GM12865 (cell line): ENCODE measurements around the gene RALGAPB.
"Not testable (repeated sequence)": the region's sequence is repeated elsewhere in the genome, so short reads cannot be mapped to it uniquely, and the experiment has no call there.

Experiments used
- DNase-seq: peaks from one replicate; pipeline ENCODE4 v3.0.0; 2010; ENCODE audit warnings: low read depth
- H3K4me3 ChIP-seq: 2 replicates; pipeline ENCODE4 v1.5.1; 2011; ENCODE audit warnings: mild to moderate bottlenecking, low read depth, low read length, control low read depth
- TF ChIP-seq, protein P1 (sequence below): IDR thresholded peaks from 2 replicates; pipeline ENCODE4 v1.5.1; 2011; ENCODE audit warnings: low read length, control low read depth, low read depth, inconsistent platforms; ENCODE audit not compliant: insufficient read depth; ENCODE audit errors: missing control alignments

RALGAPB gene

DNA sequence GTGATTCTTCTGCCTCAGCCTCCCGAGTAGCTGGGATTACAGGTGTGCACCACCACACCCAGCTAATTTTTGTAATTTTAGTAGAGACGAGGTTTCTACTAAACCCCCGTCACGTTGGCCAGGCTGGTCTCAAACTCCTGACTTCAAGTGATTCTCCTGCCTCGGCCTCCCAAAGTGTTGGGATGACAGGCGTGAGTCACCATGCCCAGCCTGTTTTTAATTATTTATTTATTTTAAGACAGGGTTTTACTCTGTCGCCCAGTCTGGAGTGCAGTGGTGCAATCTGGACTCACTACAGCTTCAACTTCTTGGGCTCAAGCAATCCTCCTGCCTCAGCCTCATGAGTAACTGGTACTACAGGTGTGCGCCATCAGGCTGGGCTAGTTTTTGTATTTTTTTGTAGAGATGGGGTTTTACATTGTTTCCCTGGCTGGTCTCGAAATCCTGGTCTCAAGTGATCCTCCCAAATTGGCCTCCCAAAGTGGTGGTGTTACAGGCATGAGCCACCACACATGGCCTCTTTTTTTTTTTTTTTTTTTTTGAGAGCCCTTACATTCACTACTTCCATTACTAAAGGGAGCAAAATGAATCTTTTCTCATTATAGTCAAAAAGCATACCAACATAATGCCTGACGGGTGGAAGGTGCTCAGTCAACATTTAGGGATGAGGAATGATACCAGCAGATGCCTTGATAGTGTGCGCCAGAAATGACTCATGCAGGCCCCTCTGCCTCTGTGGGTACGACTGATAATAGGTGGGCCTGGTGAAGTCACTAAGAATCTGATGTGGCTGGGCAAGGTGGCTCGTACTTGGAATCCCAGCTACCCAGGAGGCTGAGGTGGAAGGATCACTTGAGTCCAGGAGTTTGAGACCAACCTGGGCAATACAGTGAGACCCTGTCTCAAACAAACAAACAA, 17.8 kb upstream of the RALGAPB start:
- TF ChIP-seq, protein P1, sequence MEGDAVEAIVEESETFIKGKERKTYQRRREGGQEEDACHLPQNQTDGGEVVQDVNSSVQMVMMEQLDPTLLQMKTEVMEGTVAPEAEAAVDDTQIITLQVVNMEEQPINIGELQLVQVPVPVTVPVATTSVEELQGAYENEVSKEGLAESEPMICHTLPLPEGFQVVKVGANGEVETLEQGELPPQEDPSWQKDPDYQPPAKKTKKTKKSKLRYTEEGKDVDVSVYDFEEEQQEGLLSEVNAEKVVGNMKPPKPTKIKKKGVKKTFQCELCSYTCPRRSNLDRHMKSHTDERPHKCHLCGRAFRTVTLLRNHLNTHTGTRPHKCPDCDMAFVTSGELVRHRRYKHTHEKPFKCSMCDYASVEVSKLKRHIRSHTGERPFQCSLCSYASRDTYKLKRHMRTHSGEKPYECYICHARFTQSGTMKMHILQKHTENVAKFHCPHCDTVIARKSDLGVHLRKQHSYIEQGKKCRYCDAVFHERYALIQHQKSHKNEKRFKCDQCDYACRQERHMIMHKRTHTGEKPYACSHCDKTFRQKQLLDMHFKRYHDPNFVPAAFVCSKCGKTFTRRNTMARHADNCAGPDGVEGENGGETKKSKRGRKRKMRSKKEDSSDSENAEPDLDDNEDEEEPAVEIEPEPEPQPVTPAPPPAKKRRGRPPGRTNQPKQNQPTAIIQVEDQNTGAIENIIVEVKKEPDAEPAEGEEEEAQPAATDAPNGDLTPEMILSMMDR = no peak
- no peak for DNase-seq
- H3K4me3 ChIP-seq = no peak overlapping the region

DNA sequence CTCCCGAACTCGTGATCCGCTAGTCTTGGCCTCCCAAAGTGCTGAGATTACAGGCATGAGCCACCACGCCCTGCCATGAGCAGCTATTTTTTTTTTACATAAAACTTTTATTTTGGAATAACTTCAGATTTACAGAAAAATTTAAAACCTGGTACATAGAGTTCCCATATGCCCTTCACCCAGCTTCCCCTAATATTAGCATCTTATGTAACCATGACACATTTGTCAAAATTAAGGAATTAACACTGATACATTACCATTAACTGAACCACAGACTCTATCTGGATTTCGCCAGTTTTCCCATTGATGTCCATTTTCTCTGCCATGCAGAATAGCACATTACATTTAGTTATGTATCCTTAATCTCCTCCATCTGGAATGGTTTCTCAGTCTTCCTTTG, 14.3 kb upstream of the RALGAPB start:
- no peak for DNase-seq
- TF ChIP-seq, protein P1 = no peak
- no peak overlapping the region for H3K4me3 ChIP-seq

DNA sequence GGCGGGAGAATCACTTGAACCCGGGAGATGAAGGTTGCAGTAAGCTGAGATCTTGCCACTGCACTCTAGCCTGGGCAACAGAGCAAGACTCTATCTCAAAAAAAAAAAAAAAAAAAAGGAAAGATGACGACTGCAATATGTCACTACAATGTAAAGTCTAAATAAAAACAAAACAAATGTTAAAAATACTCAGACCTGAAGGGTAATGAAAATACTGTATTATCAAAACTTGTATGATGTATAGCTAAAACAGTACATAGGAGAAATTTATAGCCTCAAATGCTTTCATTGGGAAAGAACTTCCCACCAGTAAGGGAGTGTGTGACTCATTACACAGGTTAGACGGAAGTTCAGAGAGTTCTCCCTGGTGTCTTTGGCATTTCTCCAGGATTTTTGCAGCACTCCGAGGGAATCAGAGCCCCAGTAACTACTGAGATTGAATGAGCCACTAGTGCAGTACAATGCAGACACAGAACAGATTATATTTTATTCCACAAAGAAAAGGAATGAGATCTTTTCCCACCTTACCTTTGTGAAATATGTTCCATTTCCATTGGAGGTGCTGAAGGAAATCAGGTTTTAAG, 12.5 kb upstream of the RALGAPB start:
- no peak overlapping the region for H3K4me3 ChIP-seq
- TF ChIP-seq, protein P1 = no peak
- no peak for DNase-seq

DNA sequence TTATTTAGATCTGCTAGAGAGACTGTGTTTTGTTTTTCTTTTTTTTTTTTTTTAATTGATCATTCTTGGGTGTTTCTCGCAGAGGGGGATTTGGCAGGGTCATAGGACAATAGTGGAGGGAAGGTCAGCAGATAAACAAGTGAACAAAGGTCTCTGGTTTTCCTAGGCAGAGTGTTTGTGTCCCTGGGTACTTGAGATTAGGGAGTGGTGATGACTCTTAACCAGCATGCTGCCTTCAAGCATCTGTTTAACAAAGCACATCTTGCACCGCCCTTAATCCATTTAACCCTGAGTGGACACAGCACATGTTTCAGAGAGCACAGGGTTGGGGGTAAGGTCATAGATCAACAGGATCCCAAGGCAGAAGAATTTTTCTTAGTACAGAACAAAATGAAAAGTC, 12.0 kb upstream of the RALGAPB start:
- not testable (repeated sequence) for H3K4me3 ChIP-seq, DNase-seq

DNA sequence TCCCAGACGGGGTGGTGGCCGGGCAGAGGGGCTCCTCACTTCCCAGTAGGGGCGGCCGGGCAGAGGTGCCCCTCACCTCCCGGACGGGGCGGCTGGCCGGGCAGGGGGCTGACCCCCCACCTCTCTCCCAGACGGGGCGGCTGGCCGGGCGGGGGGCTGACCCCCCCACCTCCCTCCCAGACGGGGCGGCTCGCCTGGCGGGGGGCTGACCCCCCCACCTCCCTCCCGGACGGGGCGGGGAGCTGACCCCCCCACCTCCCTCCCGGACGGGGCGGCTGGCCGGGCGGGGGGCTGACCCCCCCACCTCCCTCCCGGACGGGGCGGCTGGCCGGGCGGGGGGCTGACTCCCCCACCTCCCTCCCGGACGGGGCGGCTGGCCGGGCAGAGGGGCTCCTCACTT, 11.5 kb upstream of the RALGAPB start:
- not testable (repeated sequence) for H3K4me3 ChIP-seq

DNA sequence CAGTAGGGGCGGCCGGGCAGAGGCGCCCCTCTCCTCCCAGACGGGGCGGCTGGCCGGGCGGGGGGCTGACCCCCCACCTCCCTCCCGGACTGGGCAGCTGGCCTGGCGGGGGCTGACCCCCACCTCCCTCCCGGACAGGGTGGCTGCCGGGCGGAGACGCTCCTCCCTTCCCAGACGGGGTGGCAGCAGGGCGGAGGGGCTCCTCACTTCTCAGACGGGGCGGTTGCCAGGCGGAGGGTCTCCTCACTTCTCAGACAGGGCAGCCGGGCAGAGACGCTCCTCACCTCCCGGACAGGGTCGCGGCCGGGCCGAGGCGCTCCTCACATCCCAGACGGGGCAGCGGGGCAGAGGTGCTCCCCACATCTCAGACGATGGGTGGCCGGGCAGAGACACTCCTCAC, 11.1 kb upstream of the RALGAPB start:
- DNase-seq, H3K4me3 ChIP-seq: not testable (repeated sequence)

More for the DNA sequence above, 11.5 kb upstream of the RALGAPB start:
- DNase-seq = not testable (repeated sequence)

DNA sequence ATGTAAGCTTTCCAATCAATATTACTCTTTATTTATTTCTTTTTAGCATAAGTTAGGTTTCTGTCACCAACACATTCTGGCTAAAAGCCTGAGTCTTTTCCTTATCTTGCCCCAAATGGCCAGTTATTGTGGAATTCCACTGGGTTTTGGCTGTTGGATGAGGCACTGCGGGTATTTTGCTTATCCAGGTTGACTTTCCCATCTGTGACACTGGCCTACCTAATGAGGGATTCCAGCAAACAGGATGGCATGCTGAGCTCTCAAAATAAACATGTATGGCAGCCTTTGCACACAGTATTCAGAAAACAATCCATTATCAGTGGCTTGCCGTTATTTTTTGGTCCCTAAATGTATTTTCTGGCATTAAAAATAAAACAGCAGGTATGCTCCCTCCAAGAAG, 6.5 kb upstream of the RALGAPB start:
- TF ChIP-seq, protein P1 = no peak

DNA sequence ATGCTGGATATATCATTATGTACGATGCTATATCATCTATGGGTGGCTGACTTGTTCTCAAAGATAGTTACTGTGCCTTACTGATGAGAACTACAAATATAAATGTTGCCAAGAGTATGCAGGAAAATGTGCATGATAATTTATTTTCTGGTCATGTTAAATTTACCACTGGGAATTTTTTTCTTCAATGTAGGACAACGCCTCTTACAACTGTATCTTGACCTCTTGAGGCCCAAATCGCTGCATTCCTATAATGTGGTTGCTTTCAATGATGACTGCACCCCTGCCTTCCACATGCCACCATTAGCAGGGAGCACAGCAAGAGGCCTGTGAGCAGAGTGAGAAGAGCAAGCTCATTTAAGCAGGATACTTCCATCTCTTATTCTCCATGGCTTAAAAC, 5.7 kb upstream of the RALGAPB start:
- no peak overlapping the region for H3K4me3 ChIP-seq
- DNase-seq = no peak
- TF ChIP-seq, protein P1 = no peak

More for the DNA sequence above, 6.5 kb upstream of the RALGAPB start:
- DNase-seq = no peak
- H3K4me3 ChIP-seq = no peak overlapping the region
